Right lobe of liver (tissue), 4 donors: ENCODE measurements around the gene NLGN4X.

Experiments used
- CTCF ChIP-seq, 4 donors: fragments of 200-600 bp in 3 of 4; fragments of 450-650 bp in 1 of 4; IDR thresholded peaks; one replicate each; pipeline versions ENCODE4 v1.5.1 to v1.8.0; 2016 to 2022; ENCODE audit warnings: antibody characterized with exemption in 4 of 4, mild to moderate bottlenecking in 2 of 4
- POLR2A ChIP-seq: fragments of 450-650 bp; IDR thresholded peaks from one replicate; pipeline ENCODE4 v1.6.1; 2017; ENCODE audit warnings: antibody characterized with exemption, mild to moderate bottlenecking
- donor health status: DM: no; HTN: no; CAD: no.
- donor health status: DM: no; HTN: no; CAD: no.
- donor health status: DM: no; HTN: yes; CAD: no.

GRCh38 chrX:6049132-6049531 is 179.5 kb downstream of the NLGN4X start:
- TF ChIP-seq CTCF (IDR thresholded peaks at IDR 0.05), result no peak
- no peak for TF ChIP-seq POLR2A
